Jurkat, Clone E6-1 (cell line): ENCODE data around the gene SRPX.

Experiments
- DNase-seq: peaks from one replicate; pipeline ENCODE4 v3.0.0-alpha.2; 2011; ENCODE audit warnings: low read depth, low spot score
- H3K4me3 ChIP-seq: 2 replicates; pipeline ENCODE4 v1.5.1; 2011; ENCODE audit warnings: mild to moderate bottlenecking, low read length, control low read depth, moderate library complexity

SRPX gene

DNA sequence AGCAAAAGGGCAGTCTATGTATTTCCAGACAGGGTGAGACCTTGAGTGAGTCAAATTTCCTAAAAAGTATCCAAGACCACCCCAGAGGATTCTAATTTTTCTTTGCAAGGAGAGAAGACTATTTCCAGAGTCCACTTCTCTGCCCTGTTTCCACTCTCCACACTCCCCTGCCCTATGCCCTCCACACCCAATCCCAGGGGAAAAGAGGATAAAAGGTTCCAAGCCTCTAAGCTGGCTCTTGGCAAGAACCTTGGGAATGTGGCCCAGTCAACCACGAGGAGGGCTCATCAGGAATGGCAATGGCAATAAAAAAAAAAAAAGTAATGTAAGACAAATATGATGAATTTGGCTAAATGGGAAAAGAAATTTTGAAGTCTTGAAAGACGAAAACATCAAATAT is 65.9 kb downstream of the SRPX start:
- no peak overlapping the region for H3K4me3 ChIP-seq
- DNase-seq: no peak

DNA sequence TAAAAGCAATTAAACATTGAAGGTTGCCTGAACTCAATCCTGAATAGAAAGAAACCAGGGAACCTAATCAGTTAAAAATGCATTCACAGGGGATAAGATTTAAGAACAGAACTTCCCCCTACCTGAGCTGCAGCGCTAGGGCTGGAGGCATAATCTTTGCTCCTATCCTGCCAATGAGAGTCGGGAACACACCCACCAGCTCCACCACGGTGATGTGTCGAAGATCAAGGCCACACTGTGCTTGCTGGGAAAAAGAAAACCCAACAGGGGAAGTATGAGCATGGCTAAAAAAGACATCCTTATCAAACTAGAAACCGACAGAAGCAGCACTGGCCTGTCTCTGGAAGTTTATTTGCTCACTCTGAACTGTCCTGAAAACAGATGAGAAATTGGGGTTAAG is 66.3 kb downstream of the SRPX start:
- H3K4me3 ChIP-seq: no peak overlapping the region
- DNase-seq: no peak

DNA sequence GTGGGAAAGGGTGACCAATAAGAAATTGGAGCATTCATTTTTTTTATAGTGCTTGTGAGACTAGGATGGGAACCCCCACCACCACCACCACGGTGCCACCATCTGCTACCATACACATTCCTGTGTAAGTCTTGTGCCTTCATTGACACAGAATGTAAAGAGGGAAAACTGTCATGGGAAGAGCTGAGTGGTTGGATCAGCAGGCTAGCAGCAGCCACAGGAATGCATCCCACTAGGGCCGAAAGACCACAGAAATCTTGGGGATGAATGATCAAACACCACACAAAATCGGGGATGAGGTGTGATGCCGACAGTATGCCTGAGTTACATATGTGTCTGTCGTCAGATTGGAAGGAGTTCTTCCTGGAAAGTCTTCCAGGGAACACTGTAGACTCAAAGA is 69.2 kb downstream of the SRPX start:
- no peak for DNase-seq
- H3K4me3 ChIP-seq: no peak overlapping the region

DNA sequence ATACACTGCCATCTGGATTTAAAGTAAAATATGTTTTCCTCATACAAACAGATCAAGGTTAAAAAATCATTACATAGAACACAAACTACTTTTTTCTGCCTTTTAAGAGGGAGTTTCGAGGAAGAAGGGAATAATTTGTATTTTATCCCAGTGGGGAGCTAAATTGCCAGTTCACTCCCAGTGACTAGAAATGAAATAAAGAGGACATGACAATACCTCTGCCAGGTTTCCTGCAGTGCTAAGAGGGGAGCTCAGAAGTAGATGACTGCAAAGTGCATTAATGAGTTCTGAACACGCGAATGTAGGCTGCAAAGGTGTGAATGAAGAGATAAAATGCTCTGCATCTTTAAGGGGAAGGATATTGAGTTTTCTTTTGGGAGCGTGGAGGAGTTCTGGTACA is 69.7 kb downstream of the SRPX start:
- no peak overlapping the region for H3K4me3 ChIP-seq
- DNase-seq: no peak

DNA sequence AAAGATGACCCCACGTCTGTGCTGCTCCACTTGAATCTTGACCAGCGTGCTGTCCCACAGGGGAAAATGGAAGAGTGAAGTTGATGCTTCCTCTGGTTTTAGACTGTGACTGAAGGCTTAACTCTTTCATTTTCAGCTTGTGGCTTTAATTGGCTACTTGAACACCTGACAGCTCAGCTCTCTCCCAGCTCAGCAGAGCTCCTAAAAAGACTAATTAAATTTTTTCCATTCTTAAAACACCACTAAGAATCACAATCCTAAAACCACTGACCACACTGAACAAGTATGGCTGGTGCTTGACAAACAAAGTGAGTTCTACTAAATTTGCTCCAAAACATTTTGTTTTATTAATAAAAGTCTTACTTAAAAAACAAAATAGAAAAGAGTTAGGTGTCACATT is 71.7 kb downstream of the SRPX start:
- no peak overlapping the region for H3K4me3 ChIP-seq
- no peak for DNase-seq

DNA sequence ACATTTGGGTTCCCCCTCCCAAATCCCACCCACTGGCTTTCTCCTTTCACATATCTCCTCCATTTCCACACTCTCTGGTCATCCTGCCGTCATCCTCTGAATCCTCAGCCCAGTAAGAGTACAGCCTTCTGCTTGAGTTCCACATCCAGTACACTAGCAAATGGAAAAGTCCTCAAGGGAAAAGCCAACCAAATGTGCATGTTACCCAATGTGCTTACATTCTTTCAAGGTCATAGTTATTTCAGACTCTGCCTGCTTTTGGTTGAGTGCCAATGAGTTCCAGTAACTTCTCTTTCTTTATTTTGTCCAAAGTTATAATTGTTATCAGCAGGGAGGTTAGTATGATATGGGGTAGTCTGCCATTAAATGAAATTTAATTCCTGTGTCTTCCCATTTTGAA is 78.1 kb downstream of the SRPX start:
- no peak for DNase-seq
- no peak overlapping the region for H3K4me3 ChIP-seq

DNA sequence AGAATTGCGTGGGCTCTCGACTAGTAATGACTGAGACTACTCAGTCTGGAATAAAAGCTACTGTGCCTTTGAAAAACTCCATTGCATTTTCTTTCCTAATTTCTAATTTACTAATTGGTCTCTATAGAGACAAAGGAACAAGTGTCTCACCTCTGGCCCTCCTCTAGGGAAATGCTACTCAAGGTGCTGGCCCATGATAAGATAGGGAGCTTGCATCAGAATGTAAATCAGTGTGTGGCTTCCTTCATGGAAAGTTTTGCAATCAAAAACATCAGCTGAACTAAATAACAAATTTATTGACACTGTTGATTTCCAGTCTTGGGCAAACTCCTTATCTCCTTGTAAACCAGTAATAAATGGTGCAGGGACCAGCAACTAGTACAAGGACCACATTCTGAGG is 81.8 kb downstream of the SRPX start:
- DNase-seq: no peak
- H3K4me3 ChIP-seq: no peak overlapping the region

DNA sequence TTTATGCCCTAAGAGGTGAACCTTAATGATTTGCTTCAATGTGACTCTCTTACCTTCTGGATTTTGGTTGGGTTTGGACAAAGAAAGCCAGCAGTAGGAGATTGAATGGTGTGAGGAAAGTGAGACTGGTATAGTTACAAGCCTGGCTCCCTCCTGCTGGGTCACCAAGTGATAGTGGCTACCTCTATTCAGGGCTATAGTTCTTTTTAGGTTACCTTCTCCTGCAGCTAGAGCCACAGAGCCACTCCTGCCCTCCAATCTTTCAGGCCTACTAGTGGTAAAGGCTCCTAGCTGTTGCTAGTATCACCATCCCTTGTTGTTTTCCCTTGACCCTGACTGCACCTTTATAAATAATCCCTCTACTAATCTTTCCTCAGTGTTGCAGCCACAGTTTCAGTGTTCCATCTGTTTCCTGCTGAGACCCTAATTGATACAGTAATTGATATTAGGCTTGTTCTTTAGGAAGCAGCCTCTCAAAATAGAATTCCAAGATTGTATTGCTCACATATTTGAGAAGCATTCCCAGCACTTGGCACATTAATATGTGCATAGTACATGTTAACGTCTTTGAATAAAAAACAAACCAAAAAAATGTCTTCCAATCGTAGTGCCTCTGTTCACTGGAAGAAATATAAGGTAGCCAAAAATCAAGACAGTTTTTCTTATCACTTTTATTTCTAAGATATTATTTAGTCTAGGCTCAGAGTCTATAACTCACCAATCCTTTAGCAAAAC is 82.3 kb downstream of the SRPX start:
- DNase-seq: no peak
- no peak overlapping the region for H3K4me3 ChIP-seq

DNA sequence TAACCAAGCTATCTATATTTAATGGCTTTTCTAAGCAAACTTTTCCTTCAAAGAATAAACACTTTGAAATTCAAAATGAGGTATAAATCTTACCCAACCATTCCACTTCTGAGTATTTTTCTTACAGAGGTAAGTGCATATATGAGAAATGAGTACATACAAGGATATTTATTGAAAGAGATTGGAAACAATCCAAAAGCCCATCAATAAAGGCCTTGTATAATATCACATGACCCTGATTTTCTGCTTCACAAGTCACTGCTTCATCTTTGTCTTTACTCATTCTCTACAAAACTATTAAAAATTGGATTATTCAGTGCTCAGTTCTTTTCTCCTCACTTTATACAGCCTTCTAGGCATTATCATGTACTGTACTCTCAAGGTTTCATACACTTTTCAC is 91.3 kb downstream of the SRPX start:
- H3K4me3 ChIP-seq: no peak overlapping the region
- no peak for DNase-seq

DNA sequence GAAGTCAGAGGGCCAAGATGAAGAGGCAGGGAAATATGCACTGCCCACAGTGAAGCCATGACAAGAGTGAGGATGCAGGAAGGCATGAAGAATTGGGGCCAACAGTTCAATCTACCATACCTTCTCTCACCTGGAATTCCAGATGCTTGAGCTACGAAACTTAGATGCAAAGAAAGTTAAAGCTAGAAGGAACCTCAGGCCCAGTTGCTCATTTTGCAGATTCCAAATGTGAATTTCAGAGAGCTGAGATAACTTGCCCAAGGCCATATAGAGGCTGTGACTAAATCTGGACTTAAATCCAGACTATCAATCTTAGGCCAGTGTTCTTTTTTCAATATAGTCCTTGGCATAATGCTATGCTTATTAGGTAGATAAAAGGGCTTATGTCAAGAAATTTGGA is 92.7 kb downstream of the SRPX start:
- H3K4me3 ChIP-seq: no peak overlapping the region
- no peak for DNase-seq

DNA sequence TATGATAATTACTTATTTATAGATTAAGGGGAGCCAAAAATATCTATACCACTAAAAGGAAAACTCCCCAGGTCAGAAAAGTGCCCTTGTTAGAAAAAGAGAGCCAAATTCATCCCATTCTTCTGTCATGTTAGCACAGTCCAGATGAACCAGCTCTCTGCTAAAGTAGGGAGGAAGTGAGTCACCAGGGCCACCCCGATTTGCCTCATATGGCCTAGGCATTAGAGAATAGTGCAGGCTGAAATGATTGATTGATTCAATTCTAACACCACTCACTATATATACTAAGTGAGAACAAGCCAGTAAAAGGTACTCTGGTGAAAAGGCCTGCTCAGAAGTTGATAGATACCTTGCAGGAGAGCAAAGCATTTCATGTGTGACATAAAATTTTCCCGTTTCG is 94.5 kb downstream of the SRPX start:
- no peak overlapping the region for H3K4me3 ChIP-seq
- no peak for DNase-seq

DNA sequence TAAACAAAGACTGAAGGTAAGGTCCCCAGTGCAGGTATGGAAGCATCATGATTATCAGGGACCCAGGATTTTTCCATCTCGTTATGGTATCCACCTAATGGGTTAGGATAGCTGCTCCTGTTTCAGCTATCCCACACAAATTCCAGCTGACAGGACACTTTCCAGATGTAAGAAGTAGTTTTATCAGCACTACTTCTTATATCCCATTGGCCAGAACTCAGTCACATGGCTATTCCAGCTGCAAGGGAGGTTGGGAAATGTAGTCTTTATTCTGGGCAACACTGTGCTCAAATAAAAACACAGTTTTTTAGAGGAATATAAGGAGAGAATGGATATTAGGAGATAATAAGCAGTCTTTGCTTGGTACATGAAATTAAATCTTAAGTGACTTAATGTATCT is 96.7 kb downstream of the SRPX start:
- DNase-seq: no peak
- H3K4me3 ChIP-seq: no peak overlapping the region

DNA sequence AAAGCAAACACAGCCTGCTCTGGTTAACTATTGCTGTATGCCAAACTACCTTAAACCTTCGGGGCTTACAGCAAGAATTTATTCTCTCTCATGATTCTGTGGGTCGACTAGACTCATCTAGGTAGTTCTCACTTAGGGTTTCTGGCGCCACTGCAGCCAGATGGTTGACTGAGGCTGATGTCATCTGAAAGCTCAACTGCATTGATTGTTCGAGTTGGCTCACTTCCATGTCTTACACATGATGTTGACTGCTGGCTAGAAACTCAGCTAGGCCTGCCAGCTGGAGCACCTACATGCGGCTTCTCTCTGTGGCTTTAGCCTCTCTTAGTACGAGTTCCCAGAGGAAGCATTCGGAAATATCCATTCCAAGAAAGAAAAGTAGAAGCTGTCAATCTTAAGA is 103.2 kb downstream of the SRPX start:
- no peak for DNase-seq
- H3K4me3 ChIP-seq: no peak overlapping the region

DNA sequence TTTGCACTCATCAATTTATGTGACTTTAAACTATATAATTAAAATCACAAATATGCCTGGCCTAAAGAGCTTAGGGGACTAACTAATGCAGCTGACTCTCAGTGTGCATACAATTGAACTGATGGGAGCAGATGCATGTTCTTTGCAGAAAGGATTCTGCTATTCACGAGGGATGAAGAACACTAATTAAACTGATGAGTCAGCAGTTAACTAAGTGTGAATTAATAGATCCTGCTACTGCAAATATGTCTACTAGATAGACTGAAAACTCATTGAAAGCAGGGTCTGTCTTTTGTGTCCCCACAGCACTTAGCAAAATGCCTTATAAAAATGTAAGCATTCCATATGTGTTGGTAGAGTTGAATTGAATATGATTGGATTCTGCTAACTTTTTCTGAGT is 104.0 kb downstream of the SRPX start:
- no peak overlapping the region for H3K4me3 ChIP-seq
- DNase-seq: no peak

DNA sequence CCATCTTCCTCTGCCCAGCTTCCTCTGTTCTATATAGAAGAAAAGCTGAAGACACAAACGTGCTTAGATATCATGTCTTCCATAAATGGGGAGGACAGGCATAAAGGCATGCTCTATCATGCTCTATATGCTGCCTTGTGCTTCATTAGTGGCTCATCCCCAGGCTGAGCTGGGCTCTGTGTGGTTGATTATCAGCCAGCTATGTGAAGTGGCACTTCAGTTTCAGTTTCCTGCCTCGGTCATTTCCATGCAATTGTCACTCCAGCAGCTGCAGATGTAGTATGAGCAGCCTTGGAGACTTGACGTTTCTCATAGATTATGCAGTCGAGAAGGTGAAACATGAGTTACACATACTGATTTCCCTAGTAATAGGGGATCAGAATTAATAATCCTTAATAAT is 108.1 kb downstream of the SRPX start:
- DNase-seq: no peak
- no peak overlapping the region for H3K4me3 ChIP-seq

DNA sequence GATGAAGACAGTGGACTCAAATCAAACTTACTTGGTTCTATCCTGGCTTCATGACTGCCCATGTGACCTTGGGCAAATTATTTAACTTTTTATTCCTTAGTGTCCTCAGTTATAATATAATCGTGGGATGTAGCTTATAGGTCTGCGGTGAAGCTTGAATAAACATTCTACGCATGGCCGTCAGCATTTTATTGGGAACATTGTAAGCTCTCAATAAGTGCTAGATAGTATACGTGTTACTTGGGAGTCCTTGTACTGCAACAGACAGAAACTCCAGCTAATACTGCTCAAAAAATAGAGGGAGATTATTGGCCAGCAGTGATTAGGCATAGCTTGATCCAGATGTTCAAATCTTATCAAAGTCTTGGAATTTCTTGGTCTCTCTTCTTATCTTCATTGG is 109.5 kb downstream of the SRPX start:
- no peak for DNase-seq
- no peak overlapping the region for H3K4me3 ChIP-seq

DNA sequence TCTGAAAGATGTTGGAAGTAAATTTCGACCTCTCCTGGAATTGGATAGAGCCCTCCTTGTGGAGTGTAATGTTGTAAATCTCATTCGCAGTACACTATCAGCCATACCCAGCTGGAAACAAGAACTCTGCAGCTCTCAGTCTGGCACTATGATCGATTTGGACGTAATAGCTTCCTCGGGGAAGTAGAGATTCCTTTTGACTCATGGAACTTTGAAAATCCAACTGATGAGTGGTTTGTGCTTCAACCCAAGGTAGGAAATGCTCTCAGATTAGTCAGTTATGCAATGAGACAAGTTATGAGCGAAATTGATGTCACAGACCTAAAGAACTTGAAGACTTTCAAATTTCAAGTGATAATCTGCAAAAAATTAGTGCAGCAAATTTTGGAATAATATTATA is 110.4 kb downstream of the SRPX start:
- DNase-seq: no peak
- no peak overlapping the region for H3K4me3 ChIP-seq

DNA sequence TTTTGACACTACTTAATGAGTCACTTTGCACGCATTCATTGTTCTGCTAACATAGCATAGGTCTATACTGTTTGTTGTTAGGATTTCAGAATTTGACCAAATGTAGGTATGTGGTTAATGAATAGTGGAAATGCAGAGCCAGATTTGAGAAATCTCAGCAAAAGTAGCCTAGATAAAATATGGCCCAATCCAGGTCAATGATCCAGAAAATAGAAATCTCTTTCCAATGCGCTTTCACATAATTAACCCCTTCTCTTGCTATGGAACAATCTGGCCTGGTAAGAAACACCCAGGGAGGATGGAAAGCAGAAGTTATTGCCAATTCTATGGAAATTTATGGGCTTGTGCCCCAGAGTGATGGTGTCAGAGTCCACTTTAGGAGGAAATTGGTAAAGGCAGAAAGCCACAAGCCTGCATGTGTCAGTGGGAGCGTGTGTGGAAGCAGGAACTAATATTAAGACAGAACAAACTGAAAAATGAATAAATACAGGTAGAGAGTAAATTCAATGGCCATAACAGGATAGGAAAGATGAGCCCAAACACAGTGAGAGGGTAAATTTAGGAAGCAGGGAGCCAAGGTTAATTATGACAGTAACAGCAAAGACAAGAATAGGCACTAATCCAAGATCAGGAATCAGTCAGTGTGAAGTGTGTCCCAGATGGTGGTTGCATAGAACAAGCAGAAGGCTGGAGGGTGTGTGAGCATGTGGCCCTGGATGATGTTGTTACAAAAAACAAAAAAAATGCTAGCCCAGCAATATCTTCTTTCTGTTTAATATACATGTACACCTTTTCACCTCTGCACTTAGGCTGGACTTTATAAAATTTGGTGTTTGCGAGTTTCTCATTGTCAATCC is 111.4 kb downstream of the SRPX start:
- no peak for DNase-seq
- H3K4me3 ChIP-seq: no peak overlapping the region

DNA sequence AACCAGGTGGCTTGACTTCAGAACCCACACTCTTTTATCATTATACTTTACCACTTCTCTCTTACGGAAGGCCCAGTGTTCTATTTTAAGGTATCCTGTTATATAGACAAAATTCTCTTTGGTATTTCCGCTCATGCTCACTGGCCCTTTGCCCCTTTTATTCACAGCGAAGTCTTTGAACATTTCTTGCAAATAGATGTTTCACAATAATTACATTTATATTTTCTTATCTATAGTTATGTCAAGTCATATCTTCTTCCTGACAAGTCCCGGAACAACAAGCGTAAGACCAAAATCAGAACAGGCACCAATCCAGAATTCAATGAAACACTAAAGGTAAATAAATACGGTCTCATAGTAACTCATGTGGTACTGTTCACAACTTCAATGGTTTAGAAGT is 112.3 kb downstream of the SRPX start:
- H3K4me3 ChIP-seq: no peak overlapping the region
- DNase-seq: no peak

DNA sequence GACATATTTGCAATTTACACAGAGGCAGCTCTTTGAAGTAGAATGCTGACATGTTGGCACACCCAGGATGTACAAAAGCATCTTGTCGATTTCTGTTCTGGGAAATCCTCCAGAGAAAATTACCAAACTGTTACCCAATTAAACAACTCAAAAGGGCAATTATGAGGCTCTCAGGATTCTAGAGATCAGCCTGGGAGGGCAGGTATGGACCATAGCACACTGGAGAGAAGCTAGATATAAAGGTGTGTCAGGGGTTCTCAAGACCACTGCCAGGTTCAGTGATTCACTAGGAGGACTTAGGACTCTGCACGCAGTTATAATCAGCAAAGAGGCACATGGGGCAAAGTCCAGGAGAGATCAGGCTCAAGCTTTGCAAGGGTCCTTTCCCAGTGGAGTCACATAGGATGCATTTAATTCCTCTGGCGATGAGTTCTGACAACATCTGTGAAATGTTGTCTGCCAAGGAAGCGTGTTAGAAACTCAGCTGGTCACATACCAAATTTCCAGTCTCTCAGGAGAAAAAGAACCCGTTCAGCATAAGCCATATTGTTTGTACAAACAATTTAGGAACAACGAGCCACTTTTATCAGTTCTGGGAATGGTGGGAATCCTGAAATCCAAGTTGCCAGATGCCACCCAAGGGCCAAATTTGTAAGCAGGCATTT is 113.5 kb downstream of the SRPX start:
- no peak overlapping the region for H3K4me3 ChIP-seq
- no peak for DNase-seq
